ENCODE data around the gene MGAT4C. TPM values are rescaled to one million over a fixed set of nuclear protein-coding genes. Genes with fewer than 3 reads are reported as not detected.

The MGAT4C gene
- total RNA-seq, 4 donors from 2014 or later: 0.14 to 0.75 (median 0.16) TPM; not detected in 1

DNA sequence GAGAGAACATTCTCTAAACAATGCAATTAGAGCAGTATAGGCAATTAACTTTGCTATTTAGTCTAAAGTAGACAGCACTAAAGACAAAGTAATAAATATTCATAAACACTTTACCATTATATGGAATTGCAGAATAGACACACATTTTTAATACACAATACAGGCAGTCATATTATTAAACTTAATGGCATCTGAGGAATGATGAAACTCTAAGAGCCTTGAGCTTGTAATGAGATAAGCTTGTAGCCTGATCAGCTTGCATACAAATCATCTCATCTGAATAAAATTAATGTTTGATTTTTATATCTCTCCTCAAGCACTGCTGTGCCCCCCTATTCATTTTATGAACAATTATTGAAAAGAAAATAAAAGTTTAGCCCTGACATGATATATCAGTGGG is 107.6 kb downstream of the MGAT4C start:
- intact Hi-C loops (cut with DNase I; ENCODE audit: low total_unique reads): no loop called here

GRCh38 chr12:86148071-86148470 is 108.1 kb downstream of the MGAT4C start:
- no peaks in the 10 kb centered on the region for H3K27me3 ChIP-seq
- intact Hi-C loops (cut with DNase I; ENCODE audit: low total_unique reads): no loop called here
- no peak overlapping the region for H3K4me3 ChIP-seq
- H3K36me3 ChIP-seq: no peaks in the 10 kb centered on the region
- no peak for TF ChIP-seq POLR2A (IDR thresholded peaks at IDR 0.05)
- TF ChIP-seq, protein P1, sequence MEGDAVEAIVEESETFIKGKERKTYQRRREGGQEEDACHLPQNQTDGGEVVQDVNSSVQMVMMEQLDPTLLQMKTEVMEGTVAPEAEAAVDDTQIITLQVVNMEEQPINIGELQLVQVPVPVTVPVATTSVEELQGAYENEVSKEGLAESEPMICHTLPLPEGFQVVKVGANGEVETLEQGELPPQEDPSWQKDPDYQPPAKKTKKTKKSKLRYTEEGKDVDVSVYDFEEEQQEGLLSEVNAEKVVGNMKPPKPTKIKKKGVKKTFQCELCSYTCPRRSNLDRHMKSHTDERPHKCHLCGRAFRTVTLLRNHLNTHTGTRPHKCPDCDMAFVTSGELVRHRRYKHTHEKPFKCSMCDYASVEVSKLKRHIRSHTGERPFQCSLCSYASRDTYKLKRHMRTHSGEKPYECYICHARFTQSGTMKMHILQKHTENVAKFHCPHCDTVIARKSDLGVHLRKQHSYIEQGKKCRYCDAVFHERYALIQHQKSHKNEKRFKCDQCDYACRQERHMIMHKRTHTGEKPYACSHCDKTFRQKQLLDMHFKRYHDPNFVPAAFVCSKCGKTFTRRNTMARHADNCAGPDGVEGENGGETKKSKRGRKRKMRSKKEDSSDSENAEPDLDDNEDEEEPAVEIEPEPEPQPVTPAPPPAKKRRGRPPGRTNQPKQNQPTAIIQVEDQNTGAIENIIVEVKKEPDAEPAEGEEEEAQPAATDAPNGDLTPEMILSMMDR (IDR thresholded peaks at IDR 0.05): no peak
- TF ChIP-seq POLR2AphosphoS5 (IDR thresholded peaks at IDR 0.05): no peak
- TF ChIP-seq EP300 (IDR thresholded peaks at IDR 0.05; ENCODE audit: low read depth): no peak
- DNase-seq: no peak
- 59% methylated on average over 3 of the region's 3 CpGs; no CpG with 5 or more reads in 1 of the 2 donors for WGBS, 2 donors (ENCODE audit: low coverage in 1 of 2)
- H3K27ac ChIP-seq: no peak overlapping the region
- no peaks in the 10 kb centered on the region for H3K9me3 ChIP-seq
- in situ Hi-C loops (cut with MboI; ENCODE audit: low pct_ligation_motif_present in 1 of 4, low pct_unique_long_range_greater_than_20kb in 1 of 4, low sequenced_read_pairs in 3 of 4): no loop called here
- H3K4me1 ChIP-seq: no peaks in the 10 kb centered on the region

More for the DNA sequence above, 107.6 kb downstream of the MGAT4C start:
- in situ Hi-C loops (cut with MboI; ENCODE audit: low pct_ligation_motif_present in 1 of 4, low pct_unique_long_range_greater_than_20kb in 1 of 4, low sequenced_read_pairs in 3 of 4): no loop called here
- Histone ChIP-seq H3K9me3 (no peaks in the 10 kb centered on the region), H3K4me3 (no peak overlapping the region), H3K36me3 (no peaks in the 10 kb centered on the region), H3K27me3 (no peaks in the 10 kb centered on the region), H3K27ac (no peak overlapping the region), H3K4me1 (no peaks in the 10 kb centered on the region)
- no peak for DNase-seq
- TF ChIP-seq EP300 (IDR thresholded peaks at IDR 0.05; ENCODE audit: low read depth) (no peak), POLR2AphosphoS5 (IDR thresholded peaks at IDR 0.05) (no peak), POLR2A (IDR thresholded peaks at IDR 0.05) (no peak)
- TF ChIP-seq, protein P1 (IDR thresholded peaks at IDR 0.05): no peak

DNA sequence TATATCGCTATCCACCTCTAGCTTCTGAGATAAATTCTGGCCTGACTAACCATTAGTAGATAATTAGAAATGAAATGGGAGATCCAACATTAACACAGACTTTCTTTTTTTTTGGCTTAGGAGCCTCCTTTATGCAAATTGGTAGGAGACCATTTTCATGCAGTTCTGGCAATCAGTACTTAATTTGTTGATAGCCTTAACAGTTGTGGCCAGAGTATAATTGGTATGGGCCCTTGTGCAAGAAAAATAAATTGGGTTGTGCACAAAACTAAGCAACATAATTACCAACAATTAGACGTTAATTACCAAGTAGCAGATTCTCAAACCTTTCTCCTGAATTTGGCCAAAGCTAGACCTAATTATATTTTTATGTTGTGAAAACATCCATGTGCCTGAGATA is 111.0 kb downstream of the MGAT4C start:
- H3K27ac ChIP-seq: no peak overlapping the region
- in situ Hi-C loops (cut with MboI; ENCODE audit: low pct_ligation_motif_present in 1 of 4, low pct_unique_long_range_greater_than_20kb in 1 of 4, low sequenced_read_pairs in 3 of 4): no loop called here
- 77 to 97% methylated on average over 2 of the region's 2 CpGs for WGBS, 2 donors (ENCODE audit: low coverage in 1 of 2)
- TF ChIP-seq, protein P1 (IDR thresholded peaks at IDR 0.05): no peak
- TF ChIP-seq POLR2A (IDR thresholded peaks at IDR 0.05) (no peak), POLR2AphosphoS5 (IDR thresholded peaks at IDR 0.05) (no peak), EP300 (IDR thresholded peaks at IDR 0.05; ENCODE audit: low read depth) (no peak)
- no peak for DNase-seq
- H3K27me3 ChIP-seq: no peaks in the 10 kb centered on the region
- no peaks in the 10 kb centered on the region for H3K9me3 ChIP-seq
- H3K4me3 ChIP-seq: no peak overlapping the region
- intact Hi-C loops (cut with DNase I; ENCODE audit: low total_unique reads): no loop called here
- no peaks in the 10 kb centered on the region for H3K4me1 ChIP-seq
- no peaks in the 10 kb centered on the region for H3K36me3 ChIP-seq

DNA sequence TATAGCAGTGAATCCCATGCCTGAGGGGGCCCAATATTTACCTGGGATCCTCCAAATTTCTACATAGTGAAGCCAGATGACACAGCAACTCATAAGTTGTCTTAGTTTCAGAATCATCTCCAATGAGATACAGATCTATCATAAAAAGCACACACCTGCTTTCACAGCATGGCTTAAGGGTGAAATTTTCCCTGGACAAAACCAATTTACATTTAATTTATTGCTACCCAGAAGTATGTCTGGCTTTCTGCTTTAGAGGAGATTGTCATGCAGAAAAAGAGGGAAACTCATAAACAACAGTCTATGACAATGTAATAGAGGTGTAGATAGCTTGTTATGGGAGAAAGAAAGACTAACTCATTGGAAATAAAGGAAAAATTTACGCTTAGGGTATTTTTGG is 113.0 kb downstream of the MGAT4C start:
- no peaks in the 10 kb centered on the region for H3K9me3 ChIP-seq
- H3K36me3 ChIP-seq: no peaks in the 10 kb centered on the region
- no peak overlapping the region for H3K4me3 ChIP-seq
- TF ChIP-seq, protein P1 (IDR thresholded peaks at IDR 0.05): no peak
- TF ChIP-seq POLR2AphosphoS5 (IDR thresholded peaks at IDR 0.05) (no peak), EP300 (IDR thresholded peaks at IDR 0.05; ENCODE audit: low read depth) (no peak), POLR2A (IDR thresholded peaks at IDR 0.05) (no peak)
- 76 to 93% methylated on average over 1 of the region's 1 CpG for WGBS, 2 donors (ENCODE audit: low coverage in 1 of 2)
- DNase-seq: no peak
- no peaks in the 10 kb centered on the region for H3K4me1 ChIP-seq
- H3K27me3 ChIP-seq: no peaks in the 10 kb centered on the region
- intact Hi-C loops (cut with DNase I; ENCODE audit: low total_unique reads) (no loop called here), in situ Hi-C loops (cut with MboI; ENCODE audit: low pct_ligation_motif_present in 1 of 4, low pct_unique_long_range_greater_than_20kb in 1 of 4, low sequenced_read_pairs in 3 of 4) (no loop called here)
- no peak overlapping the region for H3K27ac ChIP-seq
